ENCODE data around the gene ATP5MC2. TPM values are rescaled to one million over a fixed set of nuclear protein-coding genes. Genes with fewer than 3 reads are reported as not detected.
"Not testable (repeated sequence)": the region's sequence is repeated elsewhere in the genome, so short reads cannot be mapped to it uniquely, and the experiment has no call there.

ATP5MC2 gene
- total RNA-seq, 2 experiments from 2014 or later: 378 TPM

- H3K9me3 Mint-ChIP-seq: no peaks in the 10 kb centered on the region
- H3K4me3 Mint-ChIP-seq: no peak overlapping the region
- intact Hi-C loops (cut with micrococcal nuclease): no loop called here
- no peaks in the 10 kb centered on the region for H3K4me1 Mint-ChIP-seq (ENCODE audit: low read depth)
- no peak overlapping the region for H3K27ac Mint-ChIP-seq
- ChIA-PET CTCF (interaction anchor here (0.9 kb wide), 1 partner anchor 33 kb away, joined by 3 read pairs; the partner anchor contains the start of gene ATP5MC2), POLR2A (no interaction called here)
- H3K36me3 Mint-ChIP-seq: no peaks in the 10 kb centered on the region
- H3K27me3 Mint-ChIP-seq: no peaks in the 10 kb centered on the region
- no peak for DNase-seq
These were observed 32.5 kb downstream of the ATP5MC2 start for GRCh38 chr12:53643232-53643979.

- Mint-ChIP-seq H3K4me3 (no peak overlapping the region), H3K36me3 (no peaks in the 10 kb centered on the region), H3K27ac (no peak overlapping the region), H3K27me3 (no peaks in the 10 kb centered on the region), H3K4me1 (ENCODE audit: low read depth) (no peaks in the 10 kb centered on the region), H3K9me3 (no peaks in the 10 kb centered on the region)
- POLR2A ChIA-PET: no interaction called here
- no peak for DNase-seq
- intact Hi-C loops (cut with micrococcal nuclease): no loop called here
- CTCF ChIA-PET: interaction anchor here (1.7 kb wide), 1 partner anchor 95 kb away, joined by 5 read pairs; no protein-coding TSS in a partner anchor
These were observed 37.8 kb downstream of the ATP5MC2 start for GRCh38 chr12:53638057-53638456.

GRCh38 chr12:53636641-53637040, 39.2 kb downstream of the ATP5MC2 start:
- intact Hi-C loops (cut with micrococcal nuclease): no loop called here
- no peaks in the 10 kb centered on the region for H3K36me3 Mint-ChIP-seq
- CTCF ChIA-PET: no interaction called here
- H3K27ac Mint-ChIP-seq: no peak overlapping the region
- H3K27me3 Mint-ChIP-seq: no peaks in the 10 kb centered on the region
- no peak overlapping the region for H3K4me3 Mint-ChIP-seq
- no peak for DNase-seq
- POLR2A ChIA-PET: no interaction called here
- no peaks in the 10 kb centered on the region for H3K4me1 Mint-ChIP-seq (ENCODE audit: low read depth)
- no peaks in the 10 kb centered on the region for H3K9me3 Mint-ChIP-seq

GRCh38 chr12:53635708-53636107, 40.2 kb downstream of the ATP5MC2 start:
- H3K4me3 Mint-ChIP-seq; H3K4me1 Mint-ChIP-seq (ENCODE audit: low read depth); H3K27ac Mint-ChIP-seq; DNase-seq; H3K36me3 Mint-ChIP-seq; H3K27me3 Mint-ChIP-seq; H3K9me3 Mint-ChIP-seq; POLR2A ChIA-PET; intact Hi-C loops (cut with micrococcal nuclease): not testable (repeated sequence)
- CTCF ChIA-PET: interaction anchor here (0.5 kb wide), 1 partner anchor 12 kb away, joined by 3 read pairs; no protein-coding TSS in a partner anchor

- Mint-ChIP-seq H3K9me3 (no peaks in the 10 kb centered on the region), H3K36me3 (no peaks in the 10 kb centered on the region), H3K4me1 (ENCODE audit: low read depth) (peaks cover 6% of the 10 kb centered on the region), H3K27ac (no peak overlapping the region), H3K27me3 (no peaks in the 10 kb centered on the region), H3K4me3 (no peak overlapping the region)
- ChIA-PET POLR2A (no interaction called here), CTCF (no interaction called here)
- no peak for DNase-seq
- intact Hi-C loops (cut with micrococcal nuclease): no loop called here
These were observed 44.2 kb downstream of the ATP5MC2 start for GRCh38 chr12:53631721-53632120.

GRCh38 chr12:53627919-53628318, 48.0 kb downstream of the ATP5MC2 start:
- intact Hi-C loops (cut with micrococcal nuclease): loop anchor here (2.0 kb wide), 1 partner anchor 67 kb away; no protein-coding TSS in a partner anchor
- no peak overlapping the region for H3K4me3 Mint-ChIP-seq
- H3K9me3 Mint-ChIP-seq: no peaks in the 10 kb centered on the region
- no peak for DNase-seq
- H3K27me3 Mint-ChIP-seq: no peaks in the 10 kb centered on the region
- no peak overlapping the region for H3K27ac Mint-ChIP-seq
- H3K36me3 Mint-ChIP-seq: no peaks in the 10 kb centered on the region
- POLR2A ChIA-PET: no interaction called here
- CTCF ChIA-PET: interaction anchor here (1.0 to 1.5 kb wide), 2 partner anchors 48 to 85 kb away, joined by 3 to 6 read pairs; partner anchors contain the start of gene ATP5MC2
- H3K4me1 Mint-ChIP-seq (ENCODE audit: low read depth): peaks cover 35% of the 10 kb centered on the region

GRCh38 chr12:53626702-53627169, 49.1 kb downstream of the ATP5MC2 start:
- H3K4me1 Mint-ChIP-seq (ENCODE audit: low read depth): peaks cover 39% of the 10 kb centered on the region
- H3K27me3 Mint-ChIP-seq: no peaks in the 10 kb centered on the region
- peak overlapping the region; percentile 94 for H3K27ac Mint-ChIP-seq
- intact Hi-C loops (cut with micrococcal nuclease): loop anchor here (1.0 to 2.0 kb wide), 5 partner anchors 50 to 125 kb away; partner anchors contain the start of genes ATP5MC2, CALCOCO1 and TARBP2
- no peak for DNase-seq
- H3K9me3 Mint-ChIP-seq: no peaks in the 10 kb centered on the region
- peak overlapping the region; percentile 97 for H3K4me3 Mint-ChIP-seq
- ChIA-PET POLR2A (interaction anchor here (0.6 kb wide), 1 partner anchor 366 kb away, joined by 5 read pairs; no protein-coding TSS in a partner anchor), CTCF (interaction anchor here (1.0 to 3.9 kb wide), 5 partner anchors 9 to 84 kb away, joined by 3 to 17 read pairs (median 6); partner anchors contain the start of gene ATP5MC2)
- no peaks in the 10 kb centered on the region for H3K36me3 Mint-ChIP-seq

- ChIA-PET POLR2A (interaction anchor here (0.6 to 0.8 kb wide), 2 partner anchors 49 to 365 kb away, joined by 3 to 5 read pairs; no protein-coding TSS in a partner anchor), CTCF (interaction anchor here (0.8 to 3.9 kb wide), 4 partner anchors 8 to 117 kb away, joined by 3 to 17 read pairs (median 8); partner anchors contain the start of gene ATP5MC2)
- peak; percentile 99 for DNase-seq
- Mint-ChIP-seq H3K4me1 (ENCODE audit: low read depth) (peaks cover 43% of the 10 kb centered on the region), H3K36me3 (no peaks in the 10 kb centered on the region), H3K4me3 (peak within 1 kb of the TSS; percentile 97), H3K27me3 (no peaks in the 10 kb centered on the region), H3K9me3 (no peaks in the 10 kb centered on the region), H3K27ac (peak within 1 kb of the TSS; percentile 94)
- intact Hi-C loops (cut with micrococcal nuclease): loop anchor here (1.0 to 2.0 kb wide), 5 partner anchors 50 to 125 kb away; partner anchors contain the start of genes ATP5MC2, CALCOCO1 and TARBP2
These were observed 49.8 kb downstream of the ATP5MC2 start, which contains the start of gene ATF7 for GRCh38 chr12:53625946-53626701. Gene ATF7, minus strand, starts transcription at chr12:53626382. Its CDS starts 25,382 bp downstream, at chr12:53601000.

- POLR2A ChIA-PET: interaction anchor here (0.8 kb wide), 1 partner anchor 50 kb away, joined by 3 read pairs; no protein-coding TSS in a partner anchor
- CTCF ChIA-PET: interaction anchor here (0.8 to 3.9 kb wide), 4 partner anchors 8 to 117 kb away, joined by 3 to 17 read pairs (median 8); partner anchors contain the start of gene ATP5MC2
- H3K4me3 Mint-ChIP-seq: peak overlapping the region; percentile 97
- H3K27ac Mint-ChIP-seq: peak overlapping the region; percentile 94
- H3K27me3 Mint-ChIP-seq: no peaks in the 10 kb centered on the region
- no peak for DNase-seq
- peaks cover 43% of the 10 kb centered on the region for H3K4me1 Mint-ChIP-seq (ENCODE audit: low read depth)
- peaks cover 2% of the 10 kb centered on the region for H3K36me3 Mint-ChIP-seq
- no peaks in the 10 kb centered on the region for H3K9me3 Mint-ChIP-seq
- intact Hi-C loops (cut with micrococcal nuclease): no loop called here
These were observed 50.4 kb downstream of the ATP5MC2 start for GRCh38 chr12:53625373-53625945.

- H3K4me1 Mint-ChIP-seq (ENCODE audit: low read depth): peaks cover 43% of the 10 kb centered on the region
- ChIA-PET POLR2A (no interaction called here), CTCF (interaction anchor here (1.5 to 3.9 kb wide), 5 partner anchors 51 to 122 kb away, joined by 4 to 17 read pairs (median 8); partner anchors contain the start of gene ATP5MC2)
- intact Hi-C loops (cut with micrococcal nuclease): no loop called here
- H3K9me3 Mint-ChIP-seq: no peaks in the 10 kb centered on the region
- no peak for DNase-seq
- H3K36me3 Mint-ChIP-seq: peaks cover 2% of the 10 kb centered on the region
- H3K4me3 Mint-ChIP-seq: peak overlapping the region; percentile 97
- H3K27me3 Mint-ChIP-seq: no peaks in the 10 kb centered on the region
- H3K27ac Mint-ChIP-seq: peak overlapping the region; percentile 94
These were observed 50.9 kb downstream of the ATP5MC2 start for GRCh38 chr12:53624956-53625355.

GRCh38 chr12:53624458-53624857, 51.4 kb downstream of the ATP5MC2 start:
- no peaks in the 10 kb centered on the region for H3K9me3 Mint-ChIP-seq
- peak overlapping the region; percentile 97 for H3K4me3 Mint-ChIP-seq
- ChIA-PET POLR2A (interaction anchor here (0.7 kb wide), 1 partner anchor 51 kb away, joined by 3 read pairs; the partner anchor contains the start of gene ATP5MC2), CTCF (interaction anchor here (0.7 to 3.9 kb wide), 6 partner anchors 11 to 122 kb away, joined by 3 to 17 read pairs (median 6); partner anchors contain the start of gene ATP5MC2)
- no peak for DNase-seq
- no peaks in the 10 kb centered on the region for H3K27me3 Mint-ChIP-seq
- intact Hi-C loops (cut with micrococcal nuclease): no loop called here
- peaks cover 2% of the 10 kb centered on the region for H3K36me3 Mint-ChIP-seq
- H3K27ac Mint-ChIP-seq: peak overlapping the region; percentile 94
- peaks cover 43% of the 10 kb centered on the region for H3K4me1 Mint-ChIP-seq (ENCODE audit: low read depth)
